WERI-Rb-1 (cell line): ENCODE measurements around the gene KCTD15.

Source experiments
- DNase-seq: peaks from one replicate; pipeline ENCODE4 v3.0.0-alpha.2; 2020
- H3K27ac ChIP-seq: fragments of 250-450 bp; sonication (Bioruptor Pico); 2 replicates; pipeline ENCODE4 v1.5.1; 2020; ENCODE audit warnings: mild to moderate bottlenecking, moderate library complexity
- H3K27me3 ChIP-seq: fragments of 250-450 bp; sonication (Bioruptor Pico); 2 replicates; pipeline ENCODE4 v1.5.1; 2021; ENCODE audit warnings: mild to moderate bottlenecking, low read depth, moderate library complexity; ENCODE audit not compliant: insufficient read depth, severe bottlenecking
- H3K36me3 ChIP-seq: fragments of 250-450 bp; sonication (Bioruptor Pico); 2 replicates; pipeline ENCODE4 v1.5.1; 2020; ENCODE audit warnings: mild to moderate bottlenecking, moderate library complexity
- H3K4me3 ChIP-seq: 2 replicates; pipeline ENCODE4 v1.5.1; 2011; ENCODE audit warnings: low read depth, mild to moderate bottlenecking, control low read depth, low read length
- H3K9me3 ChIP-seq: fragments of 250-450 bp; sonication (Bioruptor Pico); 2 replicates; pipeline ENCODE4 v1.5.1; 2021; ENCODE audit warnings: mild to moderate bottlenecking, moderate library complexity; ENCODE audit not compliant: severe bottlenecking
- TF ChIP-seq, protein P1 (sequence below): IDR thresholded peaks from 2 replicates; pipeline ENCODE4 v1.5.1; 2011; ENCODE audit warnings: low read depth, mild to moderate bottlenecking, control low read depth, inconsistent platforms, low read length

Gene KCTD15

DNA sequence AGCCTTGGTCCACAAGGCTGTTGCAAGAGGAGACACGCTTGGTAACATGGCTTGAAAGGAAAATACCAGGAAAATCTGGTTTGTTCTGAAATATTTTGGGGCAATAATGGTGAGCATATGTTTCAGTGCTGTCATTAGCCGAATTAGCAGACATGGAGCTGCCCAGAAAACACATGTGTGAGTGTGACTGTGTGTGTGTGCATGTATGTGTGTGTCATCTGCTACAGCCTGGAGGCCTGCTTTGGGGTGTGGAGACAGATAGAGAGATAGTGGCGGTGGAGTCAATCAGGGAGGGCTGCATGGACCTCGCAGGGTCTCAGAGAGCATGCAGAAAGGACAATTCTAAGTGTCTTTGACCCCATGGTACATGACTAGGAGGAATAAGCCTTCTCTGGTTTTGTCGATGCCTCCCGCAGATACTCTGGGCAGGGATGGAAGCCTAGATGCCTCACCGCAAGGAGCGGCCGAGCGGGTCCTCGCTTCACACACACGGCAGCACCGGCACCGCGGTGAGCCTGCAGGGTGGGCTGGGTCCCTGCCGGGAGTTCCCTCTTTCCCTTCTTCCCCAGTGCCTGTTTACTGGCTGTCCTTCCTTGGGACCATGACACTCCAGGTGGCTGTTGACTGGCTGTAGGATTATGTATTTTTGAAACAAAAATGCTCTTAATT, 3.5 kb downstream of the KCTD15 start:
- H3K4me3 ChIP-seq = no peak overlapping the region

DNA sequence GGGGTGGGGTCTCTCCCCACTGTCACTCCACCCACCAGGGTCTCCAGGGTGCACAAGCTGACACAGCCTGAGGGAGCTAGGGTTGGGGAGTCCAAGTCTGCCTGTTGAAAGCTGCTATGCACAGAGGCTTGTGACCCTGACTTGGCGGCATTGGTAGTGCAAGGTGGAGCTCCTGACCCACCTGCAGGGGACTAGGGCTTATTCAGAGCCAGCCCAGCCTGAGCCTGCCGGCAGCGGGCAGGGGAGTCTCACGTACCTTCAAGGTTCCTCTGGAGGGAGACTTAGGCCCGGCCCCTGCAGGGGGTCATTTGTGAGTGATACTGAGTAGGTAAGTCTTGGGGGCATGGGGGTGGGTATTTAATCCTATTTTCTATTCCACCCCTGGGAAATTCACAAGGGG, 4.7 kb downstream of the KCTD15 start:
- TF ChIP-seq, protein P1, sequence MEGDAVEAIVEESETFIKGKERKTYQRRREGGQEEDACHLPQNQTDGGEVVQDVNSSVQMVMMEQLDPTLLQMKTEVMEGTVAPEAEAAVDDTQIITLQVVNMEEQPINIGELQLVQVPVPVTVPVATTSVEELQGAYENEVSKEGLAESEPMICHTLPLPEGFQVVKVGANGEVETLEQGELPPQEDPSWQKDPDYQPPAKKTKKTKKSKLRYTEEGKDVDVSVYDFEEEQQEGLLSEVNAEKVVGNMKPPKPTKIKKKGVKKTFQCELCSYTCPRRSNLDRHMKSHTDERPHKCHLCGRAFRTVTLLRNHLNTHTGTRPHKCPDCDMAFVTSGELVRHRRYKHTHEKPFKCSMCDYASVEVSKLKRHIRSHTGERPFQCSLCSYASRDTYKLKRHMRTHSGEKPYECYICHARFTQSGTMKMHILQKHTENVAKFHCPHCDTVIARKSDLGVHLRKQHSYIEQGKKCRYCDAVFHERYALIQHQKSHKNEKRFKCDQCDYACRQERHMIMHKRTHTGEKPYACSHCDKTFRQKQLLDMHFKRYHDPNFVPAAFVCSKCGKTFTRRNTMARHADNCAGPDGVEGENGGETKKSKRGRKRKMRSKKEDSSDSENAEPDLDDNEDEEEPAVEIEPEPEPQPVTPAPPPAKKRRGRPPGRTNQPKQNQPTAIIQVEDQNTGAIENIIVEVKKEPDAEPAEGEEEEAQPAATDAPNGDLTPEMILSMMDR = no peak
- Histone ChIP-seq H3K9me3 (no peaks in the 10 kb centered on the region), H3K36me3 (peaks cover 71% of the 10 kb centered on the region), H3K4me3 (no peak overlapping the region), H3K27ac (no peak overlapping the region), H3K27me3 (no peaks in the 10 kb centered on the region)
- no peak for DNase-seq

More for the DNA sequence above, 3.5 kb downstream of the KCTD15 start:
- TF ChIP-seq, protein P1 = no peak
- no peaks in the 10 kb centered on the region for H3K27me3 ChIP-seq
- no peaks in the 10 kb centered on the region for H3K9me3 ChIP-seq
- no peak overlapping the region for H3K27ac ChIP-seq
- no peak for DNase-seq
- peaks cover 60% of the 10 kb centered on the region for H3K36me3 ChIP-seq

DNA sequence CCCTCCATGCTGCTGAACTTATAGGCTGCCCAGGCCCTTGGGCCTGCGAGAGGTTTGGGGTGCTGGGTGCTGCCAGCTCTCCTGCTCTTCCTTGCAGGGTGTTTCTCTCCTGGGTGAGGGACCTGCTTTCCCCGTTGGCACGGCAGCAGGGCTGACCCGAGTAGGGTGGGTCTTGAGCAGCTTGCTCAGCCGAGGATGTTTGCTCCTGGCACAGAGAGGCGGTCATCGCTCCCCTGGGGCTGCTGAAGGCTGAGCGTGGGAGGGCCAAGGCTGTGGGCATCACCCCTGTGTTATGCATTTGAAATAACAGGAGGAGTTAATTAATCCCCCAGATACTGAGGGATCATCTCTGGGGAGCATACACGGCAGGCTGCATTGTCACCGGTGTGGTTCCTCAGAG, 5.3 kb downstream of the KCTD15 start:
- TF ChIP-seq, protein P1 = no peak
- no peak overlapping the region for H3K4me3 ChIP-seq
- H3K27me3 ChIP-seq = no peaks in the 10 kb centered on the region
- DNase-seq = no peak
- H3K9me3 ChIP-seq = no peaks in the 10 kb centered on the region
- peaks cover 77% of the 10 kb centered on the region for H3K36me3 ChIP-seq
- H3K27ac ChIP-seq = no peak overlapping the region

DNA sequence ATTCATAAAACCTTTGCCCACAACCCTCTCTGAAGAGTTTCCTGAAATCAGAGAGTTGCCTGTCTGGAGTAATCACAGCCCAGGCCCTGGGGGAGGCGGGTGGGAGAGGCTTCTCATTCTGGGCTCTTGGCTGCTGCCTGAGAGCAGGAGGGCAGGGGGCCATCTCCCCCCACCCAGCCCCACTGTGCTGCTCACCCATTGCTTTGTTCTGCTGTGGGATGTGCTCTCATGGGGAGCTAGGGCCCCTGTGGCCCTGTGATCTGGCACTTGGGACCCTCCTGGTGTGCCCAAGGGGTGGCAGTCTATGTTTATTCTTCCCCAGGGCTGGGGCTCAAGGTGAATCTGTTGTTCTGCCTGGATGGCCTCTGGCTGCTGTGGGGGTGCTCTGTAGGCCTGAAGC, 6.1 kb downstream of the KCTD15 start:
- Histone ChIP-seq H3K27ac (no peak overlapping the region), H3K9me3 (no peaks in the 10 kb centered on the region), H3K36me3 (peaks cover 85% of the 10 kb centered on the region), H3K4me3 (no peak overlapping the region), H3K27me3 (no peaks in the 10 kb centered on the region)
- TF ChIP-seq, protein P1 = no peak
- no peak for DNase-seq

DNA sequence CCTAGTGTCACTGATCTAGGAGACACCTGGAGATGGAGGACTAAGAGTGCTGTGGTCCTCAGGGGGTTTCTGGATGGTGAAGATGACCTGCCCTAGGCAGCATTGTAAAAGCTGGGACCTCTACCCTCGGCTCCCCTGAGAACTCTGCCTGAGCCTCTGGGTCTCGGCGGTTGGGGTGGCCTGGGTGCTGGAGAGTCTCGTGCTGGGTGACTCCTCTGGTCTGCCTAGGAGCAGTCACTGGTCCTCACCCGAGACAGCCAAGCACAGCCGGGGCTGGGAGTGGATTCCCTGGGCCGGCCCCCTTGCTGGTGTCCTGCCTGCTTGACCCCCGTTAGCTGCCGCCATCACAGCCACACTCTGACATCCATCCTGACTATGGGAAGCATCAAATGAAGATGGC, 6.7 kb downstream of the KCTD15 start:
- Histone ChIP-seq H3K36me3 (peaks cover 90% of the 10 kb centered on the region), H3K27ac (no peak overlapping the region), H3K4me3 (no peak overlapping the region), H3K27me3 (no peaks in the 10 kb centered on the region), H3K9me3 (no peaks in the 10 kb centered on the region)
- DNase-seq = no peak
- TF ChIP-seq, protein P1 = no peak
